ENCODE data around the gene CHRNB4.

CHRNB4 gene

DNA sequence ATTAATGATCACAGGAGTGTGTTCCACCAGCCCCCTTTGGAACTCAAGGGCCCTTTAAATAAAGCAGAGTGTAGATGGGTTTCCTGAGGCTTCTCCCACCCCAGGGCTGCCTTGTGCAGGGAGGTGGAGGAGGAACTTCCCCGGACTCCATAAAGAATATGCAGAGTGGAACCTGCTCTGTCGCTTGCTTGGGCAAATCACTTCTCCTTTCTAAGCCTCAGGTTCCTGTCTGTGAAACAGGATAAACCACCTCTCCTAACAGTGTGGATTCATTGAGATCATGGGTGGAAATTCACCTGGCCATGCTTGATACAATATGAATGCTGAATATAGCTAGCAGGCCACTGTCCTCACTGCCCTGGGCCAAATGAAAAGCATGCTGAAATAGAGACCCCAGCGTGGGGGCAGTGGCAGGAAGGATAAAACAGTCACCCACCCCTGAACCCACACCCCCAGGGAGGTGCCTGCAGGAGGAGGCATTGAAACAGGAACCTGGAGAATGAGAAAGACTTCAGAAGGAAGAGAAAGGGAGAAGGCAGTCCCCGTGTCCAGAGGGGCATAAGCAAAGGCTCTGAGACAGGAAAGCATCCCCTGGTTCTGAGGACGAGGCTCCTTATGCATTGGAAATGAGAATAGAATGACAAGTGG, 41.1 kb upstream of the CHRNB4 start:
- TF ChIP-seq, protein P1, sequence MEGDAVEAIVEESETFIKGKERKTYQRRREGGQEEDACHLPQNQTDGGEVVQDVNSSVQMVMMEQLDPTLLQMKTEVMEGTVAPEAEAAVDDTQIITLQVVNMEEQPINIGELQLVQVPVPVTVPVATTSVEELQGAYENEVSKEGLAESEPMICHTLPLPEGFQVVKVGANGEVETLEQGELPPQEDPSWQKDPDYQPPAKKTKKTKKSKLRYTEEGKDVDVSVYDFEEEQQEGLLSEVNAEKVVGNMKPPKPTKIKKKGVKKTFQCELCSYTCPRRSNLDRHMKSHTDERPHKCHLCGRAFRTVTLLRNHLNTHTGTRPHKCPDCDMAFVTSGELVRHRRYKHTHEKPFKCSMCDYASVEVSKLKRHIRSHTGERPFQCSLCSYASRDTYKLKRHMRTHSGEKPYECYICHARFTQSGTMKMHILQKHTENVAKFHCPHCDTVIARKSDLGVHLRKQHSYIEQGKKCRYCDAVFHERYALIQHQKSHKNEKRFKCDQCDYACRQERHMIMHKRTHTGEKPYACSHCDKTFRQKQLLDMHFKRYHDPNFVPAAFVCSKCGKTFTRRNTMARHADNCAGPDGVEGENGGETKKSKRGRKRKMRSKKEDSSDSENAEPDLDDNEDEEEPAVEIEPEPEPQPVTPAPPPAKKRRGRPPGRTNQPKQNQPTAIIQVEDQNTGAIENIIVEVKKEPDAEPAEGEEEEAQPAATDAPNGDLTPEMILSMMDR (IDR thresholded peaks at IDR 0.05; ENCODE audit: insufficient read depth, low read depth, low read length, missing control alignments), result no peak
- DNase-seq (ENCODE audit: low read depth), result no peak
- no peak overlapping the region for H3K4me3 ChIP-seq (ENCODE audit: low read length)

GRCh38 chr15:78681281-78682003, 40.4 kb upstream of the CHRNB4 start:
- no peak for DNase-seq (ENCODE audit: low read depth)
- H3K4me3 ChIP-seq (ENCODE audit: low read length), result no peak overlapping the region
- TF ChIP-seq, protein P1 (IDR thresholded peaks at IDR 0.05; ENCODE audit: insufficient read depth, low read depth, low read length, missing control alignments), result no peak

DNA sequence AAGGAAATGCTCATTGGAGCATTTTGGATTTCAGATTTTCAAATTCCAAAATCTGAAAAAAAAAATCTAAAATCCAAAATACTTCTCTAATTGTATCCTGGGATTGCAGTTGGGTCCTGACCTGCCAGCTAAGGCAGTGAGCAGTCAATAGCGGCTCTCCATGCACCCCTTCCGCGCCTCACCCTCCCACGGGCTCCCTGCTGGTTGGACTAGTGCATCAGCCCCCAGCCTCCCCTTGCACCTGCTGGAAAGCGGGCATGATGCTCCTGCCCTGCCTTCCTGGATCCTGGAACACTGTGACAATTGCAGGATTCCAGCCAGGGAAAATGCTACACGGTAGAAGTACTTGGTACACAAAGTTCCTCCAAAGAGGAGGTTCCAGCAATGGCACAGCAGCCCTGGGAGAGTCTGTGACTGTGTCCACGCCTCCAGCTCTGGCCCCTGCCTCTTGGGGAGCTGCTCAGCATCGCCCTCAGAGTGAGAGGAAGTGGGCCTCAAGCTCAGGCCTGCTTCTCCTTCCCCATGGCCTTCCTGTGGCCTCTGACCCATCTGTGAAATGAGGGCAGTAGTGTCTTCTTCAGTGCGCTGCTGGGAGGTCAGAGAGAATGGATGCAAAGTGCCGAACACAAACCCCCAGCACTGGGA, 39.5 kb upstream of the CHRNB4 start:
- no peak for DNase-seq (ENCODE audit: low read depth)
- H3K4me3 ChIP-seq (ENCODE audit: low read length), result no peak overlapping the region
- TF ChIP-seq, protein P1 (IDR thresholded peaks at IDR 0.05; ENCODE audit: insufficient read depth, low read depth, low read length, missing control alignments), result no peak

DNA sequence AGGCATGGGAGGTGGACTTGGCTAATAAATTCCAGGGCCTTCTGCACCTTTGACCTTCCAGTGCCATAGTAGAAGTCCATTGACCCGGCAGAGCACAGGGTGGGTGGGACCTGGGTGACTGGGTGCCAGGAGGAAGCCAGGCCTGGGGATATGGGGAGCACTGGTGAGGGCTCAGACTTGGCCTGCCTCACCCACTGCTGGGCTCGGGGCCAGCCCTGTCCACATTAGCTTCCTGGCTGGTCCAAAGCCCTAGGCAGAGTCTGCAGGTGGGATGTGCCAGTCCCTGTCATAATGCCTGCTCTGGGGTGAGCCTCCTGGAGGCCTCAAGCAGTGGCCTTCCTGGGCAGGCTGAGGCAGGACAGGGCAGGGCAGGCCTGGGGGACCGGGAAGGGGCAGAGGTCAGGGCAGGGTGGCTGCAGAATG, 38.1 kb upstream of the CHRNB4 start:
- DNase-seq (ENCODE audit: low read depth), result no peak
- no peak overlapping the region for H3K4me3 ChIP-seq (ENCODE audit: low read length)
- TF ChIP-seq, protein P1 (IDR thresholded peaks at IDR 0.05; ENCODE audit: insufficient read depth, low read depth, low read length, missing control alignments), result no peak

- no peak overlapping the region for H3K4me3 ChIP-seq (ENCODE audit: low read length)
- TF ChIP-seq, protein P1 (IDR thresholded peaks at IDR 0.05; ENCODE audit: insufficient read depth, low read depth, low read length, missing control alignments), result no peak
- DNase-seq (ENCODE audit: low read depth), result no peak
These were observed 35.6 kb upstream of the CHRNB4 start for GRCh38 chr15:78676424-78677110.

DNA sequence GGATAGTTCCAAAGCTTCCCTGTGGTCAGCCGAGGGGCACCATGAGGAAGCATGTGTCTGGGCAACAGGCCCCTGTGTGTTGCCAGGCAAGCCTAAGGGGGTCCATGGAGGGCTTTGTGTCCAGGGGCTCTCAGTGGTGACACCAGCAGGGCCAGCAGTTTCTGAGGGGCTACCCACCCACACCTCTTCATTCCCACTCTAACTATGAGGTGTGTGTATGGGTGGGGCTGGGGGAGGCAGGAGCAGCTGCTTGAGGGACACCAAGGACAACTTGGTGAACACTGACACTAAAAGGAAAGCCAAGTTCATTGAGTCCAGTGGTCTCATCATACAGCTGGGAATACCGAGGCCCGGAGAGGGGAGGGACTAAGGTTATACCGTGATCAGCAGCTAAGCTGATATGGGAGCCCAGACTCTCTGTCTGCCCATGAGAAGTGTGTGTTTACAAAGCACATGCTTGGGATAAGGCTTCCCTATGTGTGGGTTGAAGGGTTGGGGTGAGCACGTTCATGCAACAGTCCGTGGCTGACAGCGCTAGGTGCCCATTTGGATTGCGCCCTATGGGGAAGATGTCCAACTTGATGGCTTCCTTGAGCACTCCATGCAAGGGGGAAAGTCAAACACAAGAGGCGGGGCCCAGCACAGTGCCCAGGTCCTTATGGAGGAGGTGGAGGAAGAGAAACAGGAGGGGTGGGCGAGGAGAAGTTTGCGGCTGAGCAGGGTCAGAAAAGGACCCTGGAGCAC, 34.8 kb upstream of the CHRNB4 start:
- DNase-seq (ENCODE audit: low read depth), result no peak
- H3K4me3 ChIP-seq (ENCODE audit: low read length), result no peak overlapping the region
- TF ChIP-seq, protein P1 (IDR thresholded peaks at IDR 0.05; ENCODE audit: insufficient read depth, low read depth, low read length, missing control alignments), result no peak

All from epithelial cell of esophagus (primary cell).